Heart left ventricle (tissue), 16 donors: ENCODE results near the gene PHF21A. TPM values are rescaled to one million over a fixed set of nuclear protein-coding genes. Genes with fewer than 3 reads are reported as not detected.

Experiments used
- ATAC-seq, 4 donors: fragments of 200-7000 bp; cut with Tn5 transposase; one replicate each; pipeline ENCODE4 v1.9.1; 2020 to 2022; ENCODE audit warnings: moderate library complexity in 4 of 4, mild to moderate bottlenecking in 3 of 4, moderate number of reproducible peaks in 1 of 4
- DNase-seq, 5 donors: peaks; one replicate each; pipeline ENCODE4 v3.0.0-alpha.2; 2020
- H3K27ac ChIP-seq, 12 donors: fragments of 200-600 bp; sonication (generic) in 4 of 12; one replicate each; pipeline versions ENCODE4 v1.5.0 to v1.8.0; 2016 to 2022; ENCODE audit warnings: mild to moderate bottlenecking in 2 of 12
- H3K27me3 ChIP-seq, 9 donors: fragments of 200-600 bp; sonication (generic) in 2 of 9; one replicate each; pipeline versions ENCODE4 v1.5.1 to v1.8.0; 2016 to 2022; ENCODE audit warnings: mild to moderate bottlenecking in 3 of 9
- H3K36me3 ChIP-seq, 9 donors: fragments of 200-600 bp; sonication (generic) in 2 of 9; one replicate each; pipeline versions ENCODE4 v1.5.0 to v1.8.0; 2018 to 2022; ENCODE audit warnings: mild to moderate bottlenecking in 2 of 9
- H3K4me1 ChIP-seq, 12 donors: fragments of 200-600 bp; sonication (generic) in 4 of 12; one replicate each; pipeline versions ENCODE4 v1.5.0 to v1.8.0; 2016 to 2022; ENCODE audit warnings: mild to moderate bottlenecking in 3 of 12
- H3K4me3 ChIP-seq, 12 donors: fragments of 200-600 bp; sonication (generic) in 4 of 12; one replicate each; pipeline versions ENCODE4 v1.5.0 to v1.8.0; 2017 to 2022; ENCODE audit warnings: mild to moderate bottlenecking in 9 of 12, moderate library complexity in 4 of 12
- H3K9me3 ChIP-seq, 12 donors: fragments of 200-600 bp; sonication (generic) in 4 of 12; one replicate each; pipeline versions ENCODE4 v1.5.0 to v1.8.0; 2016 to 2022; ENCODE audit warnings: mild to moderate bottlenecking in 1 of 12
- POLR2A ChIP-seq, 2 donors: fragments of 450-650 bp; IDR thresholded peaks; one replicate each; pipeline ENCODE4 v1.6.1; 2017; ENCODE audit warnings: antibody characterized with exemption in 2 of 2, mild to moderate bottlenecking in 2 of 2, moderate library complexity in 2 of 2
- WGBS, 4 donors: extraction: QIAGEN DNeasy Blood & Tissue Kit in 2 of 4; methylation state at CpG; one replicate each; pipeline versions ENCODE4 v1.1.5 to v1.1.7; 2013 to 2018; 5-methylcytosine and 5-hydroxymethylcytosine counted together
- intact Hi-C, 10 donors: fragments of 100-400 bp; cut with DNase I; formaldehyde crosslinking; loops; one replicate each; pipeline versions ENCODE4 v1.11.1 to v1.14.2; 2022
- polyA plus RNA-seq, 2 donors: library from polyadenylated mRNA; stranded (reverse); fragments of 200-250 nt; gene quantifications; one replicate each; pipeline ENCODE4 v1.2.3, GENCODE V29; 2013
- total RNA-seq, 9 donors: library from RNA; depleted of rRNA in 2 of 9; stranded (reverse); fragments of >200 nt in 2 of 9; fragmentation: NEBNext Ultra II Directional in 3 of 9; extraction: Animal tissue kit (Norgen Biotek cat#: 25700) in 3 of 9; gene quantifications; one replicate each; pipeline versions ENCODE4 v1.1.0 to v1.2.4, GENCODE V29; 2016 to 2023
- TF ChIP-seq, protein P1 (sequence below), 12 donors: fragments of 200-600 bp; sonication (generic) in 4 of 12; IDR thresholded peaks; one replicate each; pipeline versions ENCODE4 v1.5.0 to v1.8.0; 2018 to 2022; ENCODE audit warnings: antibody characterized with exemption in 12 of 12, mild to moderate bottlenecking in 5 of 12
- donor health status: ischemic (EF 13 %, LVEDD 7.1; RV severe dilation, severe dysfunction).
- donor health status: healthy with polysubstance abuse.
- donor health status: DM: no; HTN: yes; CAD: no.
- donor health status: DM: no; HTN: no; CAD: no.
- donor health status: ischemic (EF 25% LVEDD 6.9; RV normal size, moderate dysfunction).
- donor health status: ischemic (EF 25% LVEDD 5.7; RV mildly dilated, moderate dysfunction).
- donor health status: healthy.
- donor health status: DM: yes; HTN: yes; CAD: no.
- donor health status: ischemic (EF 35%, LVEDD 5.7; RV mildly dilated, moderate dysfunction).
- donor health status: nonischemic (EF 11% LVEDD 7.7; RV severe dilation, severe dysfunction).
- donor health status: DM: yes; HTN: yes; CAD: no.
- donor health status: PGD.
- donor health status: ischemic (EF 29% LVEDD 5.4; RV normal size, mild dysfunction).
- donor health status: nonischemic (EF 23%, LVEDD 6.1; RV moderate dilation, normal function).

The PHF21A gene
- total and polyA plus RNA-seq, 11 donors, result 16.5 to 45.9 (median 36.1) TPM

DNA sequence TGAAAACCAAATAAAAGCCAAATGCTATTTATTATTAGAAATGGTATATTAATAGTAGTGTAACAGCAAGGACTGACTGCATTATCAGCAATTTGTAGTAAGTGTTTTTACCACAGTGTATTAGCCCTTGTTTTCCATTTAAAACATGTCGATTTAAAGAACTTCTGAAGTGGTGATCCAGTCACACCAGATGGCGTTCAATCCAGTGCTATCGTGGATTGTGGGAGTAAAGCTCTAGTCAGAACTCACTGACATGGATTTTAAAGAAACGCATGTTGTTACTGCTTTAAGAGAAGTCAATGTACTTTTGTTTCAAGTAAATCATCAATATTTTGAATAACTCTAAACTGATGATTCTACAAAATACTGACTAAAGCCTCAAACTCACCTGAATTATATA, 147.7 kb downstream of the PHF21A start:
- no peak for TF ChIP-seq POLR2A (IDR thresholded peaks at IDR 0.05)
- TF ChIP-seq, protein P1, sequence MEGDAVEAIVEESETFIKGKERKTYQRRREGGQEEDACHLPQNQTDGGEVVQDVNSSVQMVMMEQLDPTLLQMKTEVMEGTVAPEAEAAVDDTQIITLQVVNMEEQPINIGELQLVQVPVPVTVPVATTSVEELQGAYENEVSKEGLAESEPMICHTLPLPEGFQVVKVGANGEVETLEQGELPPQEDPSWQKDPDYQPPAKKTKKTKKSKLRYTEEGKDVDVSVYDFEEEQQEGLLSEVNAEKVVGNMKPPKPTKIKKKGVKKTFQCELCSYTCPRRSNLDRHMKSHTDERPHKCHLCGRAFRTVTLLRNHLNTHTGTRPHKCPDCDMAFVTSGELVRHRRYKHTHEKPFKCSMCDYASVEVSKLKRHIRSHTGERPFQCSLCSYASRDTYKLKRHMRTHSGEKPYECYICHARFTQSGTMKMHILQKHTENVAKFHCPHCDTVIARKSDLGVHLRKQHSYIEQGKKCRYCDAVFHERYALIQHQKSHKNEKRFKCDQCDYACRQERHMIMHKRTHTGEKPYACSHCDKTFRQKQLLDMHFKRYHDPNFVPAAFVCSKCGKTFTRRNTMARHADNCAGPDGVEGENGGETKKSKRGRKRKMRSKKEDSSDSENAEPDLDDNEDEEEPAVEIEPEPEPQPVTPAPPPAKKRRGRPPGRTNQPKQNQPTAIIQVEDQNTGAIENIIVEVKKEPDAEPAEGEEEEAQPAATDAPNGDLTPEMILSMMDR (IDR thresholded peaks at IDR 0.05), result no peak
- Histone ChIP-seq H3K27me3 (no peaks in the 10 kb centered on the region), H3K36me3 (peaks cover 0 to 86% (median 68%) of the 10 kb centered on the region in 9 donors), H3K4me3 (no peak overlapping the region), H3K4me1 (no peaks in the 10 kb centered on the region), H3K27ac (no peak overlapping the region), H3K9me3 (no peaks in the 10 kb centered on the region)
- 61 to 63% (median 62%) methylated on average over 4 of the region's 4 CpGs for WGBS, 4 donors
- intact Hi-C loops, result no loop called here
- DNase-seq (no peak), ATAC-seq (no peak)

DNA sequence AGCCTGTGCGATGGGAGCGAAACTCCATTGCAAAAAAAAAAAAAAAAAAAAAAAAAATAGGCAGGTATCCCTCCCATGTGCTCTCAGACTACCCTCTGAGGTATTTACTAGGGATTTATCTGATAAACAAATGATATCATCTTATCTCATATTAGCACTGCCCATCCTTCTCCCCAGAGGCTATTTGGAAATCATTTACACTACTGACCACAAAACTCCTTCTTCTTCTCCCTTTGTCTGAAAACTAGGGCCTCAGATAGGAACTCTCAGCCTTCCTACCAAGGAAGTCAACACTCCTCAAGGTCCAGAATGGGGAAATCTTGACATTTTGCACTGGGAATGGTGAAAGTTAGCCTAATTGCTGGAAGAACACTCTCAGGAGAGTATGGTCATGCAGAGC, 152.4 kb downstream of the PHF21A start:
- ATAC-seq (no peak), DNase-seq (no peak)
- intact Hi-C loops, result loop anchor here in 6 of 10 donors (5.0 to 10.0 kb wide), 8 partner anchors 33 to 346 kb away; partner anchors contain the start of gene PHF21A (in 1 of the 6)
- H3K27ac ChIP-seq, result no peak overlapping the region
- no peaks in the 10 kb centered on the region for H3K9me3 ChIP-seq
- no peak overlapping the region for H3K4me3 ChIP-seq
- peaks cover 0 to 91% (median 73%) of the 10 kb centered on the region in 9 donors for H3K36me3 ChIP-seq
- no peak for TF ChIP-seq POLR2A (IDR thresholded peaks at IDR 0.05)
- TF ChIP-seq, protein P1 (IDR thresholded peaks at IDR 0.05), result no peak
- H3K4me1 ChIP-seq, result peaks cover 0 to 9% (median 0%) of the 10 kb centered on the region in 12 donors
- WGBS, 4 donors, result 90 to 95% (median 93%) methylated on average over 2 of the region's 2 CpGs
- H3K27me3 ChIP-seq, result no peaks in the 10 kb centered on the region

DNA sequence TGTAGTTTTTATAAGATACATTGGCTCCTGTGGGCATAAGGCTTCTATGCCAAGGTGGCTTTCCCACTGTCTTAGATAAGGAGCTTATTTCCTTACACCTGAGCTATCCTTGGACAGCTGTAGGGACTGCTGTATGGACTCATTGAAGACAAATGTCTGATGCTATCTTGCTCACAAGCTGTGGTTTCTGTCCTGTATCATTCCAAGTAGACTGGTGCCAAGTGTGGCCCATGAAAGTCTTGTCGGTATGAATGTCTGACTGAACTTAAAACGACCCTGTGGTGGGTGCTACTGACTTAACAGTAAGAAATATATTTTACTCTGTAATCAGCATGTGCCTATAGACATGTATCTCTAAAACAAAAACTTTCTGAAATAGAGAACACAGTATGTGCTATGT, 153.7 kb downstream of the PHF21A start:
- H3K4me1 ChIP-seq, result peaks cover 0 to 9% (median 0%) of the 10 kb centered on the region in 12 donors
- peaks cover 0 to 90% (median 70%) of the 10 kb centered on the region in 9 donors for H3K36me3 ChIP-seq

DNA sequence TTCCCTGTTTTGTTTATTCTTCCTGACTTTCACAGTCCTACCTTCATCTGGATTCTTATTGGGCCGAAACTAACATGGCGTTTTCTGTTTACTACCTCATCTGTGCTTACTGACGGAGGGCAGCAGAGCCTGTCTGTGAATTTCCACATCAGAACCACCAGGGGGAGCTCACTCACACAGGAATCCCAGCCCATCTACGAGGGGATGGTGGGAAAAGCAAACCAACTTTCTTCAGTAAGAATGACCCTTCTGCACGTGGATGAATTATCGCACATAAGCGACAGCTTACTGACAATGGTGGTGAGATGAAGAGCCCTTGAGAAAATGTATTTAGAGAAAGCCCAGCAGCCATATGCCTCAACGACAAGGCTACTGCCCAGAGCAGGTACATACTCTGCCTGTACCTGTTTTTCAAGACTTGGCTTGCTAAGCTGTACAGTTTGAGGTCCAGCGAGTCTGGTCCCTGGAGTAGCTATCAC, 156.3 kb downstream of the PHF21A start:
- intact Hi-C loops, result loop anchor here in 9 of 10 donors (1.0 to 10.0 kb wide), 11 partner anchors 37 to 350 kb away; partner anchors contain the start of gene PHF21A (in 1 of the 9)
- Histone ChIP-seq H3K27ac (peak overlapping the region in 2 of 12 donors; percentile 13), H3K9me3 (no peaks in the 10 kb centered on the region), H3K36me3 (peaks cover 0 to 84% (median 74%) of the 10 kb centered on the region in 9 donors), H3K27me3 (no peaks in the 10 kb centered on the region), H3K4me3 (no peak overlapping the region), H3K4me1 (peaks cover 0 to 18% (median 4%) of the 10 kb centered on the region in 12 donors)
- TF ChIP-seq POLR2A (IDR thresholded peaks at IDR 0.05), result no peak
- TF ChIP-seq, protein P1 (IDR thresholded peaks at IDR 0.05), result peak; percentile 86 to 97 (median 89)
- WGBS, 4 donors, result 18 to 26% (median 19%) methylated on average over 9 of the region's 9 CpGs
- ATAC-seq, result peak; percentile 68 to 93 (median 88)
- peak in 4 of 5 donors; percentile 35 to 63 (median 52) for DNase-seq

More for the DNA sequence above, 153.7 kb downstream of the PHF21A start:
- no peak for DNase-seq
- no peaks in the 10 kb centered on the region for H3K9me3 ChIP-seq
- intact Hi-C loops, result loop anchor here in 6 of 10 donors (5.0 to 10.0 kb wide), 8 partner anchors 35 to 347 kb away; partner anchors contain the start of gene PHF21A (in 1 of the 6)
- H3K27ac ChIP-seq, result no peak overlapping the region
- WGBS, 4 donors, result 49 to 68% (median 63%) methylated on average over 2 of the region's 2 CpGs
- ATAC-seq, result no peak
- TF ChIP-seq, protein P1 (IDR thresholded peaks at IDR 0.05), result no peak
- no peak for TF ChIP-seq POLR2A (IDR thresholded peaks at IDR 0.05)
- H3K27me3 ChIP-seq, result no peaks in the 10 kb centered on the region
- no peak overlapping the region for H3K4me3 ChIP-seq
